IPS-11a (cell line): ENCODE data around the gene ERC2.
"Not testable (repeated sequence)": the region's sequence is repeated elsewhere in the genome, so short reads cannot be mapped to it uniquely, and the experiment has no call there.

Experiments used
- H3K4me3 ChIP-seq: one replicate; pipeline ENCODE4 v1.5.1; 2013; ENCODE audit warnings: low read depth, low read length, control low read depth

The ERC2 gene

GRCh38 chr3:55859305-55859704, 609.0 kb downstream of the ERC2 start:
- no peak overlapping the region for H3K4me3 ChIP-seq

GRCh38 chr3:55858727-55859126, 609.5 kb downstream of the ERC2 start:
- no peak overlapping the region for H3K4me3 ChIP-seq

GRCh38 chr3:55858302-55858701, 610.0 kb downstream of the ERC2 start:
- no peak overlapping the region for H3K4me3 ChIP-seq

DNA sequence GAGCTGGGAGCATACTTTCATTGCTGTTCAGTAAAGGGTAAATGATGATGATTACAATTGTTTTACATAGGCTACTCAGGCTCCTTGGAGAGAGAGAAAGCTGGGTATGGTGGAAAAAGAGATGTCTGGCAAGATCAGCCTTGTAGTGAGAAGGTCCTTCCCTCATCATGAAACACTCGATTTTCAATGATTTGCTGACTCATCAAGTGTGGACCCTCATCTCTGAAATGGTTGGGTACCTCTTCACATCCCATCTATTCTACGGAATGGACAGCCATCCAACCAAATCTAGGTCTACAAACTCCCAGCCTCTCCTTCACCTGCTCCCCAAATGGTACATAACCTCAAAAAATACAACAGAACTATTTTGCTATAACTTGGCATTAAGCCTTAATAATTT, 610.6 kb downstream of the ERC2 start:
- H3K4me3 ChIP-seq = no peak overlapping the region

GRCh38 chr3:55855311-55855710, 613.0 kb downstream of the ERC2 start:
- no peak overlapping the region for H3K4me3 ChIP-seq

DNA sequence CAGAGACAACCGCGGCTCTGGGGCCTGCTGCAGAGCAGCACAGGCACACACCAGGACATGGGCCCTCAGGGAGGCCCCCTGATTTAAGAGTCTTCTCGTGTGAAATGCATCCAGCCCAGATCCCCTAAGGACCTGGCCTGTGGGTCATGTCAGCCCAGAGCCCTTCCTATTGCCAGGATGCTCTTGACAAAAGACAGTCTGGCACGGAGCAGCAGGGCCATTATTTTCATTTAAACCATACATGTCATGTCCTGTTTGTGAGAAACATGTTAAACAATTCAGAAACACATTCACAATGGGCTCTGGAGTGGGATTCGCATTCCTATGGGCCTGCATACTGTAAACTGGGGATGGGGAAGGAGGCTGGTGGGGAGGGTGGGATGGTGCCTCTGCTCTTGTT, 613.8 kb downstream of the ERC2 start:
- H3K4me3 ChIP-seq = no peak overlapping the region

DNA sequence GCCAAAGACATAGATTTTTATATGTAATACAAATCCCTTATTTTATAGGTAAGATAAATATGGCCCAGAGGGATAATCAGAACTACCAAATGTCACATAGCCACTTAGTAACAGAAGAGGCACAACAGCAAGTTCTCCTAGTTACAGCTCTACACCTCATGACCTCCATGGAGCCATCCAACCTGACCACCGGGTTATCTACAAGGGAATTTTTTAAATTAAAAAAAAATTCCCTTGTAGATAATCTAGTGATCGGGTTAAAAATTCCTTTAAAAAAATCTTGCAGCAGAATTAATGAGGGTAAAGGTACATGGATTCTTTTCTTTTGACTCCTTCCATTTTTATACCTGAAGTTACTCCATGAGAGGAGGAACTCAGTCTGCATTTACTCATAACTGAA, 615.9 kb downstream of the ERC2 start:
- no peak overlapping the region for H3K4me3 ChIP-seq

GRCh38 chr3:55842204-55842603, 626.1 kb downstream of the ERC2 start:
- H3K4me3 ChIP-seq = no peak overlapping the region

- not testable (repeated sequence) for H3K4me3 ChIP-seq
Observed at GRCh38 chr3:55831876-55832275, 636.4 kb downstream of the ERC2 start.

- H3K4me3 ChIP-seq = no peak overlapping the region
Observed at GRCh38 chr3:55828712-55829111, 639.6 kb downstream of the ERC2 start.

DNA sequence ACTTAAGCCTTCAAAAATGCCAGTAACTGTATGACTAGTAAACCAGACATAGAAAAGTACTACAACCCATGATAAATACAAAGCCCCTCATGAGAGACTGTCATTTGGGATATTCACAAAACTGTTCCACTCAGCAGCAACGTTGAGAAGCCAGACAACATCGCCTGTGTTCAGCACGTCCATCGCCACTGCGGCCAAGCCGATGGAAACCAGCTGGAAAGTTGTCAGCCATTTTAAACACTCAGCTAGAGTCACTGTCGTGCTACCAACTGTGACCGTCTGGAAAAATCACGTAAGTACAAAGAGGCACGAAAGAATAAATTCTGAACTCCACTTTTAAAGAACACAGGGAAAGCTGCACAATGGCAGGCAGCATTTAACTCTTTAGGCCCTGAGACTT, 640.5 kb downstream of the ERC2 start:
- H3K4me3 ChIP-seq = no peak overlapping the region

DNA sequence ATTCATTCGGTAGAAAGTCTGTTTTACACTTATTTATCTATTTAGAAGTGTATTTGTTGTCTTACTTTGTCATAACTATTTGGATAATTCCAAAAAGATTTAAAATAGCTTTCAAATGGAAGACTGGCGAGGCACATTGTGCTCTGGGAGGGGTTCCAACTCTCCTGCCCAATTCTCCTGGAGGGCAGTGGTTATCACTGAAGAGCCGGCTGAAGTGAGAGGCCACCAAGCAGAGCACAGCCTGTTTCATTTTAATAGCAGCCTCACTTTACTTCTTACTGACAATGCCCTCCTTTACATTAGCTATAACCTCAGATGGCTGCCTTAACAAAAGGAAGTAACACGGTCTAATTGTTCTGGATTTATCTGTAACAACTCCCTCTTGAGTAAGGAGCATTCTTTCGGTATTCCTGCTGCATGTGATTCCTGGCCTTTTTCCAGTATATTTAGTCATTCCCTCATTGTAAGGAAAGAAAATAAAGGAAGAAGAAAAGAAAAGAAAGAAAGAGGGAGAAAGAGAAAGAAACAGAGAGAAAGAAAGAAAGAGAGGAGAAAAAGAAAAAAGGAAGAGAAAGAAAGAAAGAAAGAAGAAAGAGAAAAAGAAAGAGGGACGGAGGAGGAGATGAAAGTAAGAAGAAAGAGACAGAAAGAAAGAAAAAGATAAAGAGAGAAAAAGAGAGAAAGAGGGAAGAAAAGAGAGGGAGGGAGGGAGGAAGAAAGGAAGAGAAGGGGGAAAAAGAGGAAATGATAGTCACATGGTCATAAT, 641.4 kb downstream of the ERC2 start:
- H3K4me3 ChIP-seq = no peak overlapping the region

DNA sequence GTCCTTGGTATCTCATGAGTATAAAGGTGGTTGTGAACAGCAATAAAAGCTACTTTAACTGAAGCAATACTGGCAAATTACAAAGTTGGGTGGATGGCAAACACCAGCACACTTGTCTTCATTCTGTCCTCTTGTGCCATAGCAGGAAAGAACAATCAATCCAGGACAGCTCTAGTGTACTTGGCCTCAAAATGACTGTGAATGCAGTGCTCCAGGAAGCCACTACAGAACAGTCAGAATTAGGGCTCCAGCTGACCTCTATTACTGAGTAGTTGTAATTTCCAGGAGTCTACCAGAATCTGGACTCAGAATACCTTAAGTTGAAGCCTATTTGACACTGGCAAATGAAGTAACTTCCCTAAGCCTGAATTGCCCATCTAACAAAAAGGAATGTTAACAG, 642.2 kb downstream of the ERC2 start:
- no peak overlapping the region for H3K4me3 ChIP-seq

DNA sequence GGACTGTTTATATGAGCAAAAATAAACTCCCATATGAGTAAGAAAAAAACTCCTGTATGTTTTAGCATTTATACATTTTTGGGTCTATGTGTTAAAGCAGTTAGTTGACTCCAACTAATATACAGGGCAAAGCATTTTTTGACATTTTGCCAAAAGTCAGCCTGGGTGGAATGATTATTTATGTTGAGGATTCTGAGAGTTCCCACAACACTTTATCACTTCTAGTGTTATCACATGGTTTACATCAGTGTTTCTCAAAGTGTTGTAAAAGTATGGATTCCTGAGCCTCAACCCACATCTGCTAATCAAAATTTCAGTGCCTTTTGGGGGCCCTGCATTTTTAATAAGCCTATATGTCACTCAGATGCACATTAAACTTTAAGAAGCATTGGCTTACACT, 643.9 kb downstream of the ERC2 start:
- H3K4me3 ChIP-seq = no peak overlapping the region

GRCh38 chr3:55823829-55824228, 644.4 kb downstream of the ERC2 start:
- no peak overlapping the region for H3K4me3 ChIP-seq

DNA sequence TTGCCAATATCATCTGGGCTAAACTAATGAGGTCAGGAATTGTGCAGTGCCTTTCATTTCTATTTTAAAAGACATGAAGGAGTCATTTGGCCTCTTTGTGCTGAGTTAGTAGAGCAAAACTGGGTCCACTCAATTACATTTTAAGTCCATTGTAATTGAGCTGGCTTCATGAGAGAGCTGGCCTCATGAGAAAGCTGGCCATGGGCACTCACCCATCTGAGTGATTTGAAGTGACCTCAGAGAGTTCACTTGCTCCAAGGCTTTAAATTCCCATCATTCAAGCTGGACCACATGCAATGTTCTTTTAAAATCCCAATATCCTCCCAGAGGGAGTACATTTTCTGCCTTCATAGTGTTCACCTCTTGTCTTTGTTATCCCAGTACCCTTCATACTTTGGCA, 645.3 kb downstream of the ERC2 start:
- no peak overlapping the region for H3K4me3 ChIP-seq

- no peak overlapping the region for H3K4me3 ChIP-seq
Observed at GRCh38 chr3:55819005-55819404, 649.3 kb downstream of the ERC2 start.

DNA sequence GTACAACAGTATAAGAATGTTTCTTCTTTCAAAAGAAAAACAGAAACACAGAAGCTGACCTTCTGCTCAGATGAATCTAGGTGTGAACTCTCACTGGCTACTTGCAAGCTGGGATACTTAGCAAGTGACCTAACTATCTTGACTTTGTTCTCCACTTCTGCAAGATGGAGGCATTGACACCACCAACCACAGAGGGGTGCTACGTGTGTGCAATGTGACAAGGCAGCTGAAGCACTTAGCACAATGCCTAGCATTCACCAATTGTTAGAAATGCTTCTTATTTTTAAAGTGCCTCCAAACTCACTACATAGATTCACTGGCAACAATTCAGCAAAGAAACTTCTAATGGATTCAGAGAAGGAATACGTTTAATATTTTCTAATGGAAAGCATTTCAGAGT, 649.8 kb downstream of the ERC2 start:
- H3K4me3 ChIP-seq = no peak overlapping the region

DNA sequence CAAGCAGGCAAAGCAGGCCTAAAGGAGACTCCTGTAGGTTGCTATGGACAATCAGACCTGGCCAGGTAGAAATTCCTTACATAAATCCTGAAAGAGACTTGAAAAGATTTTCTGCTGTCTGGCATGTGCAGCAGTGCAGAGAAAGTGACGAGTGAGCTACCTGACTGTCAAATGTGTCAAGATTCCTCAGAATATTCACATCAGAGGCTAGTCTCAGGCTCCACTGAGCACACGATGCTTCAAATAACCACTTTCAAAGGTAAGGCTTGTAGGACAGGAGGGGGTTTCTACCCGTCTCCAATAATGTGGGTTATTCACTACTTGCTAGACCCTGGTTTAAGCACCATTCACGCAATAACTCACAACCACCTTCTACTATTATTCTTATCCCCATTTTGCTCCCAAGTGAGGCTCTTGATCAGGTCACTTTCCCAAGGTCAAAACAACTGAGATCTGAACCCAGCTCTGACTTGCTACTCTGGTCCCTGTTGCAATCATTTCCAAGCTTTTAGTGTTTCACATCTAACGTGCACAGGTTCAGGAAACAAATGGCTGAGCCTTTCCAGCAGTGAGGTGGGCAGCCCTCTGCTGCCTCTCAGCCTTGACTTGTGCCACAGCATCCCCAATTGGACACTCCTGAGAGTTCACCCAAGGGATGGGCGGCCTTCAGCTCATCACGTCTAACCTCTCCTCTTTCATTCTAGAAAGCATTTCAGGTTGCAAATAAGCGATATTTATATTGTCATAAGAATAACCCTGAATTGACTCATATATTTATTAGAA, 651.3 kb downstream of the ERC2 start:
- no peak overlapping the region for H3K4me3 ChIP-seq

- H3K4me3 ChIP-seq = no peak overlapping the region
Observed at GRCh38 chr3:55815262-55815661, 653.0 kb downstream of the ERC2 start.

DNA sequence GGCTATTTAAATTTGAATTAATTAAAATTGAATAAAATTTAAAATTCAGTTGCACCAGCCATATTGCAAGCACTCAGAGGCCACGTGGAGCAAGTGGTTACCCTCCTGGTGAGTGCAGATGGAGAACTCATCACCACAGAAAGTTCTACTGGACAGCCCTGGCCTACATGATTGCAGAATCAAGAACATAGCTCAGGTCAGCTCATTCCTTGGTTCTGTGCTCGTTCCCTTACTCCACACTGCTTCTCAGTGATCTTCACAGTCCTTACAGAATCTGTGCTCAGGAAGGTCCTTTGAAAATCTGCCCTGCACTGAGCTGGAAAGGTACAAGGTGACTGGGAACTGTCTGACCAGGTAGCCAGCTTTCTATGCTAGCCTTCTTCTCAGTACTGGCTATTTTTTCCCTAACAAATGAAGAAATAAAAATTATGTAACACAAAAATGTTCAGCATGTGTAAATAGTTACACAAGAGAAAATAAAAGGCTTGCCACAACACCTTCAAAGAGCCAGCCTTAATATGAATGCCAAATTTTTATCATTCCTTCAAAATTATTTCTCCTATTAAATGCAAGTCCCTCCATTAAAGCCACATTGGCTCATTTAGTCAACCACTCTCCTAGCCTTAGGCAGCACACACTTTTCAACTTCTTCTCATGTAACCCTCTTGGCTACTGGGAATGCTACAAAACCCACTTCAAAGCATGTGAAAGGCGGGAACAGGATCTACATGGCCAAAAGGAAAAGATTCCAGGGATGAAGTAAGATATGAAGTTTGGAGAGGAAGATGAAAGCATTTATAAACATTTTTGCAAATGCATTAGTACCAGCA, 654.8 kb downstream of the ERC2 start:
- H3K4me3 ChIP-seq = no peak overlapping the region
